Stimulated activated CD8-positive, alpha-beta memory T cell treated with anti-CD3 and anti-CD28 coated beads, Interleukin-4, amount 100 ng/mL, for 24 hours (primary cell): ENCODE measurements around the gene ARMC9.
"Not testable (repeated sequence)": the region's sequence is repeated elsewhere in the genome, so short reads cannot be mapped to it uniquely, and the experiment has no call there.

Source experiments
- DNase-seq: peaks from one replicate; pipeline ENCODE4 v3.0.0-alpha.2; 2020; ENCODE audit warnings: low read depth

The ARMC9 gene

DNA sequence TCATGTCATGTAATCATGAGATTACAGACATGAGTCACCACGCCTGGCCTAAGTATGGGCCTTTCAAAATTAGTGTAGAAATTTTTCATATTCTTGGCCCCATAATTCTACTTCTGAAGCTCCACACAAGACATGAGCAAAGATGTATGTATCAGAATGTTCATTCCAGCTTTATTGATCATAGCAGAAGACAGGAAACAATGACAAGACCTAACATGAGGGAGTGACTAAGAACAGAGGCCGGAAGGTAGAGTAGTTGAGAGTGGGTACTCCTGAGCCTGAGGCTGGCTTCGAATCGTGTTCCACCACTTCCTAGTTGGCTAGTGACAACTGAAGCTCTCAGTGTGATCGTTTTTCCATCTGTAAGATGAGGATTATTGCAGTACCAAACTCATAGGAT lies 89.3 kb downstream of the ARMC9 start:
- no peak for DNase-seq

DNA sequence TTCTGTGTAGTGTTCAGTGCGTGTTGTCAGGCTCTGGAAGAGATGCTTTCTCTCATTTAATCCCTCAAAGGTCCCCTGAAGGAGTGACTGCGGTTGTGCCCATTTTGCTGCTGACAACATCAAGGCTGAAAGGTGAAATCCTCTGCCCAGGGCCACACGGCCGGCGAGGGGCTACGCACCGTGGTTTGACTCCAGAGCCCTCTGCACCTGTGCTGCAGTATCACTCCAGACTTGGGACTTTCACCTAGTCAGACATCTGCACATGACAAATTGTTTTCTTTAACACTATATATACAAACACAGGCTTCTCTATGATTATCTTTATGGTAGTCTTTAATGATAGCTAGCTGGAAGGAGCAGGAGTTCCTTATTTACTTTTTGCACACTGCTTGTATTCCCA lies 90.2 kb downstream of the ARMC9 start:
- no peak for DNase-seq

DNA sequence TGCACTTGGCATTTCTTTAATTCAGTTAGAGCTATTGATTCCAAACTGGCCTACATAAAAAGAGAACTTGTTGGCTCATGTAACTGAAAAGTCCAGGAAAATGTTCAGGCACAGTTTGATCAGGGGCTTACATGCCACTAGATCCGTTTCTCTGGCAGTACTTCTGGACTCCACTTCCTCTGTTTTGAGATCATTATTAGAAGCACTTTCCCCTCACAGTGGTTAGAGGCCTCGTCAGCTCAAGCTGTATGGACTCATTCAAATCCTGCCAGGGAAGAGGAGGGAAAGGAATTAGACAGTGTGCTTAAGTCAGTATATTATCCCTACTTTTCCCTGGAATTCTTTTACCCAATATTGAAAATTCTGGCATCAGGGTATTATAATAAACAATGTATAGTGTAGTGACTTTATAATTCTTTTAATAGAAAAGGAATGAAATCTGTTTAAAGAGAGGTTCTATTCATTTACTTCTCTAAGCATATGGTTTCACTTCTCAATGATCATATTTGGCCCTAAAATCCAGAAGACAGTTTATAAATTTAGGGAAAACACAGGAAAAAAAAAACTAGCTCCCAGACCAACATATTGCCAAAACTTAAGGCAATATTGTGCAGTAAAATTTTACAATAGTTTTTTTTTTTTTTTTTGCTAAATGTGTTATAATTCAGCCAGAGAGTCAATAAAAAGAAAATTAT lies 92.0 kb downstream of the ARMC9 start:
- no peak for DNase-seq

DNA sequence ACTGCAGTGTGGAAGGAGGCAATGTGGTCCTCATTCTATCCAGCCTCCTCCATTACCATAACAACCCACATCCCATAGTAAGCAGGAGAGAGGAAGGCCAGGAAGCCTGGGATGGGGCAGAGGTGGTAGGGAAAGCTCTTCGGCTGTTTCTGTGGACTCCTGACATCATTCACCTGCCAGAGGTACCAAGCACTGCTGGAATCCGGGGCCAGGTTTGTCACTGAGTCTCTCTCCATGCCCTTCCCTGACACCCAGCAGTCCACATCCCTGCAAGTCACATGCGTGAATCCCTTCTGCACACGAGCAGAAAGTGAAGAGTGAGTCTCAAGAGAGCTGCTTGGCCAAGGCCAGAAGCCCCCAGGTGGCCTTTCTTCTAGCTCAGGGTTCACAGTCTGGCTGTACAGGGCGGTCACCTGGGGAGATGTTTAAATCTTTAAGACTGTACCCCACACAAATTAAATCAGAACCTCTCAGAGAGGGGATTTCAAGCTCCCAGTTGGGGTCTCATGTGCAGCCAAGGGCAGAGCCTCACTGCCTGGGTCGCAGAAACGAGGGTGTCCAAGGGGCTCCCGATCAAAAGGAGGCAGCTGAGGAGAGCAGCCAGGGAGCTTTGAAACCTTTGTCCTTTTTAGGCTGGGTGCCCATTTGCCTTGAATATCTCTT lies 94.2 kb downstream of the ARMC9 start:
- DNase-seq: no peak

DNA sequence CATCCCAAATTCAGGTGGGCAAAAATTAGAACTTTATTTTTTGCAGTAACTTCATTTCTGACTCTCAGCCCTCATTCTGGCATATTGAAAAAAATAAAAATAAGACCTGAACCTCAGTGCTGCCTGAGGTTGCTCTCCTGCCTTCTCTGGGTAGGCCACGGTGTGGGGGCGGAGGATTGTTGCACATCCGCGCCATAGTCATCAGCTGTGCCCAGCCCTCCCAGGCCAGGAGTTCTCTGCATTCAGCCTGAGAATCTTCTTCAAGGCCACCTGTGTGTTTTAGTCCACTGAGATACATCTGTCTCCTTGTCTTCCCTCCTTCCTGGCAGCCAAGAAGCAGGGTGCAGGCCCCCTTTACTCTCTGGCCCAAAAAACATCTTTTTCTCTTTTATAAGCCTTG lies 94.7 kb downstream of the ARMC9 start:
- no peak for DNase-seq

DNA sequence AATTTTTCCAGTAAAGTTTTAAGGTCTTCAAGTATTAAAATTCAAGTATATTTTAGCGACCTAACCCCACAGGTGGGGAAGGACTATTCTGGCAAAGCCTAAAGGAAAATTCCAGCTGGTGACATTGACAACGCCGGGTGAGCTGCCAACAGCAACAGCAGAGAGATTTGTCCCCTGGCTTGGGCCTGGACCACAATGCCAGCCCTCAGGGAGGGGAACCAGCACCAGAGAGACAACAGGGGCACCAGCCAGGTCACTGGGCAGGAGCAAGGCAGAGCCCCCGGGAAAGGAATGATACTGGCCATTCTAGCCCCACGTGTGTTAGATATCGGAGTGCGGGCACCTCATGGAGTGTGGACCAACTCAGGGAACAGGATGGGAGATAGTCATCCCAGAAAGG lies 95.7 kb downstream of the ARMC9 start:
- DNase-seq: no peak

DNA sequence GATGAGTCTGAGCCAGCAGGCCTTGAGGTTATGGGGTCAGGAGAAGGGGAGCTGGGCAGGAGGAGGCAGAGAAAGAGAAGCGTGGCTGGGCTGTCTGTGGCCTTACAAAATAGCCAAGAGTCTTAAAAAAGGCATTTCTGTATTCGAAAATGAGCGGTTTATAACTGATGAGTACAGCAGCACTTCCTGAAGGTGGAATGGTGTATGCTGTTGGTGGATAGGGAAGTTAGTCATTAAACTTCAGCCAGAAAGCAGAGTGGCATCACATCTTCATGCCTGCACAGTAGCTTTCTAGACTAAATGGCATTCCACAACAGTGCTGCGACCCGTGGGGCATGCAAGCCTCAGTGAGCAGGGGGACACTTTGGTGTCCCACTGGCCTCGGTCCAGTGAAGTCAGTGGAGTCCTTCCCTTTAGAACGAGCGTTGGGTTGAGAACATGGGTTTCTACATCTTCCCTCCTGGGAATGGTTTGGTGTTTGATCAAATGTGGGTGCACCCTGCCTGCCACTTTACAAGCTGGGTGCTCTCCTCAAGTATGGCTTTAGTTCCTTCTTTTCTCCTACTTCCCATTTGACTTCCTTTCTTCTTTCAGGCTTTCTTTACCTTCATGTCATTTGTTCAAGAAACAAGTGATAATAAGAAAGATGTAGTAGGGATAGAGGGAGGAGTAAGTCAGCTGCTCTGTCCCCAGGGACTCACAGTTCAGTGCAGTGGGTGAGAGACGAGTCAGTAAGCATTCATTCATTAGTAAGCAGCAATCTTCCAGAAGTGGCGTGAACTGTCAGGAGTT lies 96.3 kb downstream of the ARMC9 start:
- no peak for DNase-seq

DNA sequence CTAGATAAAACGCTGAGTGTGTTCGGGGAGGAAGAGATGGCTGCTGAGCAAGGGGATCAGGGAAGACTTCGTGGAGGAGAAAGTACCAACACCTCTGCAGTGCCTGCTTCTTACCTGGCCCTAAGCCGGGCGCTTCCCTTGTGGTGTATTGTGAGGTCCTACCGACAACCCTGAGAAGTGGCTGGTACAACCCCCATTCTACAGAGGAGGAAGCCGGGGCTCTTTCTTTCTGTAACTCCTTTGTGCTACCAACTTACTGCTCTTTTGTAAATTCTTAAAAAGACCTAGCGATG lies 96.9 kb downstream of the ARMC9 start:
- no peak for DNase-seq

DNA sequence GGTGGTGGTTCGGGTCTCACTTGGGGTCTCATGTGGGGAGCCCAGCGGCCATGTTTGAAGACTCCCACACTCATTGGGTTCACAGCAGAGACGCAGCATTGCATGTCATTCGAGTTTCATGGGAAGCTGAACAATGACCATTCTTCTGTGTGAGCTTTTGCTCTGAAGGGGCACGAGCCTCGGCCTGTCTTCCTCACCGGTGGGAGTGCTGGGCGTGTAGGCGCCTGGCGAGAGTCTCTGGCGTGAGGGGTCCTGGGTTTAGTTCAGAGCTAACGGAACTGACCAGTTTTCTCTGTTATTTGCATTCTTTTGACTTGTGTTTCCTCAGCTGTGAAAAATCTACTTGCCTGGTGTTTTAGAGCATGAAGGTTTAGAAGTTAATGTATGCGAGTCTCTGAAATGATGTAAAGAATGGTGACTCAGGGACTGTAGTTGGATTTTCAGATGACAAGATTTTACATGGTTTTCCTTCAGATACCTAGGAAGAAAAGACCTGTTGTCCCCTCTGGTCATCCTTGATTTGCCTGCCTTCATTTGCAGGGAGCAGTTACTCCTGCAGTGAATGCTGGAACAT lies 98.1 kb downstream of the ARMC9 start:
- DNase-seq: no peak

DNA sequence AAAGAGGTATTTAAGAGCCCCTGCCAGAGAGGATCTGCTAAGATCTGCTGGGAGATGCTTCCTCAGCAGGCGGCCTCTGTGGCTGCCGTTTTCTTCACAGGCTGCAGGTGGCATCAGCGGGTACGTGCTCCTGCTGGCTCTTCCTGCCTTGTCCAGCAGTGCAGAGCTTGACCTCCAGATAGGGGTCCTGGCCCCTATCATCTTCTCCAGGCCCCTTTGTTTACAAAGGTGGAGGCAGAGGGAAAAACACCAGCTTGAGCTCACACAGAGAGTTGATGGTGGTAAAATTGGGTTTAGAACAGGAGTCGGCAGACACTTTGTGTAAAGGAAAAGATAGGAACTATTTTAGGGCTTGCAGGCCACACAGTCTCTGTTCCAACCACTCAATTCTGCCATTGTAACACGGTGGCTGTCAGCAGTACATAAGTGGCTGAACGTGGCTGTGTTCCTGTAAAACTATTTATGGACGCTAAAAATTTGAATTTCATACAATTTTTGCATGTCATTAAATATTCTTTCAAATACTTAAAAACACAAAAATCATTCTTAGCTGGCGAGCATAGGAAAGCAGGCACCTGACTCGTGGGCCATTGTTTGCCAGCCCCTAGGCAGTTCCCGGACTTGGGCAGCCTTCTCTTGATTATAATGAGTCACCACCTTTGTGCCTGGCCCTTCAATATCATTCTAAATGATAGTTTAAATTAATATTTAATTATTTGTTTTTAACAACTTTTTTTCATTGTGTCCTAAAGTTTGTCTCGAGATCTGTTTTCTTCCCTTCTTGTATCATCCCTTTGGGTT lies 98.9 kb downstream of the ARMC9 start:
- no peak for DNase-seq

DNA sequence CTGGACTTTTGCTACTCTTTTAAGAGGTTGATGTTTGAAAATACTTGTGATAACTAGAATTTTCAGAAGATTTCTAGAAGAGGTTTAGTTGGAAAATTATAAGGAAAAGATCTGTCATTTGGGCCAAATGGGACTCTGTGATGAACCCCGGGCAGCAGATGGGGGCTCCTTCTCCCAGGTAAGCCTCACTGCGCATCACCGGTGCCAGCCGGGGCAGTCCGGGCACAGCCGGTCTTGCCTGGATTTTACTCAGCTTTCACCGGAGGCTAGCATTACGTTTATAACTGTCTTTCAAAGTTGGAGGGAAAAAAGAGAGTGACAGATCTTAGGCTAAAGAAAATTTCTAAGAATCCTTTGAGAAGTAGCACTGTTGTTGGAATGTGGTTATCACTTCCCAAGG lies 99.7 kb downstream of the ARMC9 start:
- no peak for DNase-seq

DNA sequence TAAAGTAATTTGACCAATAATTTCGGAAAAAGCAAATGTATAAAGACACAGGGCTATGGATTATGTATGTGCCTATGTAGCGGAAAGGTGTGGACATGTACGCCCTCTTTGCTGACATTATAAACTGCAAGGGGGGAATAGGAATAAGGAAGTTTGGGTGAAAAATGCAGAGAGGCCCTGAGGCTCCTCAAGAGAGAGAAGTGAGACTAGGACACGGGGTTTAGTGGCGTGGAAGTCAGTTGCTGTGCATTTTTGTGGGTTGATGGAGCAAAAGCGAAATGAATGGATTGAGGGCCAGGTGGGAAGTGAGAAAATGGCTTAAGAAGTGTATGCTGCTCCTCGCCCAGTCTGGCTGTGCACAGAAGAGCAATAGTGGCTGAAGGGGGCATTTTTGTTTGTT lies 100.8 kb downstream of the ARMC9 start:
- no peak for DNase-seq

DNA sequence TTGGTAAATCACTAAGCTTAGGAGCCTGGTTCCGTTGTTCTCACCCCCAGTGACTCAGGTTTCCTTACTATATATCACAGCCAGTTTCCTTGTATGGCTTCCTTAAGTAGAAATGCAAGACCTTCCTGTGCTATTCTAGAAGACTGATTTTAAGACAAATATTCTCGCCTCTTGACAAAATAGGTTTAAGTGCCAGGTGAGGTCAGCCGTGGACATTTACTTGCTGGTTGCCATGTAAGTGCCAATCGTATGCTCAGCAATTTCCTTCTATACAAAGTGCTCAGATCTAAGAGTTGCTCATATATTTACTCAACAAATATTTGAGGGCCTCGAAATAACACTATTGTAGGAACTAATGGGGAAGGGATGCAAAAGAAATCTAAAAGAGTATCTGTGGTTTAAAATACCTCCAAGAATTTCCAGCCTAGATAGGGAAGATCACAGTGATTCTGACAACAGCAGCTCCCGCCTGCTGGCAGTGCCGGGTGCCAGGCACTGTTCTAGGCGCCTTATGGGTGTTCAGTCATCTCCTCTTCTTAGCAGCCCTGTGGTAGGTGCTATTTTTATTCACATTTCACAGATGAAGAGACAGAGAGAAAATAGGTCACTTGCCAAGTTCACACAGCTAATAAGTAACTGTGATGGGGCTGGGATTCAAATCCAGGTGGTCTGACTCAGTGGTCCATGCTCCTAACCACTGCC lies 101.7 kb downstream of the ARMC9 start:
- DNase-seq: no peak

DNA sequence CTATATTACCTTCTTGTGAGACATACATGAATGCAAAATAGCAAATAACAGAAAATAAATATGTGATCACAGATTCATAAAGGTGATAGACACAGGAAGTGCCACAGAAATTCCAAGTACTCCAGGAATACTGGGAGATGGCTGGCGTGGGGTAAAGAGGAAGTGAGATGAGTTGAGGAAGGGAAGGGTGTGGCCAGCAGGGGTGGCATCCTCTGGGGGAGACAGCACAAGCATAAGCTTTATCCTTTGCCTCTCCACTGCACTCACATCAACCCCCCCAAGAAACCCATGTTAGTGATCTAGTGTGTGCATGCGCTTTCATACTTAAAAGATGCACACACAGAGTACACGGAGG lies 102.3 kb downstream of the ARMC9 start:
- no peak for DNase-seq

DNA sequence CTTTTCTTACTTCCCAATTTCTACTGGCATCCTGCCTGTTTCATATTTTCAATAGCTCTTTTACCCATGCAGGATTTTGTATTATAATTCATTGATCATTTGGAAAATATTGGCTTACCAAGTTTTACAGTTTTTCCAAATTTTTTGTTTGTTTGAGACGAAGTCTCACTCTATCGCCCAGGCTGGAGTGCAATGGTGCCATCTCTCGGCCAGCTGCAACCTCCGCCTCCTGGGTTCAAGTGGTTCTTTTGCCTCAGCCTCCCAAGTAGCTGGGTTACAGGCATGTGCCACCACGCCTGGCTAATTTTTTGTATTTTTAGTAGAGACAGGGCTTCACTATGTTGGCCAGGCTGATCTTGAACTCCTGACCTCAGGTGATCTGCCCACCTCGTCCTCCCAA lies 105.8 kb downstream of the ARMC9 start:
- DNase-seq: not testable (repeated sequence)

DNA sequence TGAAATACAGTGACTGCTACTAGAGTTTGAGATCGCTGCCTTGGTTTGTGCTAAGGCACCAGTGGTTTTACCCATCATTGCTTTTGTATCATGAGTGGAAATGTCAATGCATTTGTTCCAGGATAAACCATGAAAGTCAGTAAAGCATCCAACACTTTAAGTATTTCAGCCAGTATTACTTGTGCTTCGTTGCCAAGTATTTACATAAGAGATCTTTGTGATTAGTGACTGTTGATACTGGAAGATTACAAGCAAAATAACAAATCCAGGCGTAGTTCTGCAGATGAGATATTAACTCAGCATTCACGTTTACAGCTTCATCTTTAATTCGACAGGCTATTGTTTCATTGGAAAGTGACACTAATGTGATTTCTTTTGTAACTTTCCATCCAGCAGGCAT lies 106.8 kb downstream of the ARMC9 start:
- no peak for DNase-seq

DNA sequence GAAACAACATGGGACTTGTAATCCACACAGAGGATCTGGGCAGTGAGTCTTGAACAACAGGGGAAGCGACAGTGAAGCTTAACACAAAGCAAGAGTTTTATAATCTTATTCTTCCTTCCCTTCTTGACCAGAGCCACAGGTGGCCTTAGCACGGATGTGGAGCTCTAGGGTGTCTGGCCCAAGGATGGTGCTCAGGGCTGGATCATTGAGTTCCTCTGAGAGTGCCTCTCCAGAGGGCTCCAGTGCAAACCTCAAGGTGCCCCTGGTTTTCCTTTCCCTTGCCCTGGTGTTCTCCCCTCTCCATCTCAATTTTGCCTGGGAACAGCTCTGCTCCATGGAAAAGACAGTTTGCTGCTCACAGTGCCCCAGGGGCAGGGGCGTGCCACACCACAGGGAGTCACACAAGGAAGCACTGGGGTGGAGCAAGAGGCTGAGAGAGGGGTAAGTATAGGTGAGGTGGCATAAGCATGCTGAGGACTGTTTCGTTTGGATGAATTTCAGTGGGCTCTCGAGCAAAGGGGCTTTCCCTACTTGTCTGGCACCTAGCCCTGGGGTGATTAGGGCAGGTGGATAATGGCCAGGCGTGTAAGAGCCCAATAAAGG lies 108.5 kb downstream of the ARMC9 start:
- DNase-seq: no peak

DNA sequence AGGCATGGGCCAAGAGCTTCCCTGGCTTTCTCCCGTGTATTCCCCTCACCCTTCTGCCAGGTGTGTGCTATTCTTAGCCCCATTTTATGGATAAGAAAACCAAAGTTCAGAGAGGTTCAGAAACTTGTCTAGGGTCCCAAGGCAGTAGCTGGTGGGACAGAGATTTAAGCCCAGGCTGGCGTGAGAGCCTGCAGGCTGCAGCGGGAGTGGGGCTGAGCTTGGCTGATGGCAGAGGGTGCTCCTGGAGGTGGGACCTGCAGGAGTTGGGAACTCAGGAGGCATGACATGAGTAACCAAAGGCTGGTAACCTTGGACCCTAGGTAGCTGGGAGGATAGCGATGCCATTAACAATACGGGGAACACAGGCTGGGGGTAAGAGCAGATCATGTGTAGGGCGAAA lies 109.8 kb downstream of the ARMC9 start:
- DNase-seq: no peak

DNA sequence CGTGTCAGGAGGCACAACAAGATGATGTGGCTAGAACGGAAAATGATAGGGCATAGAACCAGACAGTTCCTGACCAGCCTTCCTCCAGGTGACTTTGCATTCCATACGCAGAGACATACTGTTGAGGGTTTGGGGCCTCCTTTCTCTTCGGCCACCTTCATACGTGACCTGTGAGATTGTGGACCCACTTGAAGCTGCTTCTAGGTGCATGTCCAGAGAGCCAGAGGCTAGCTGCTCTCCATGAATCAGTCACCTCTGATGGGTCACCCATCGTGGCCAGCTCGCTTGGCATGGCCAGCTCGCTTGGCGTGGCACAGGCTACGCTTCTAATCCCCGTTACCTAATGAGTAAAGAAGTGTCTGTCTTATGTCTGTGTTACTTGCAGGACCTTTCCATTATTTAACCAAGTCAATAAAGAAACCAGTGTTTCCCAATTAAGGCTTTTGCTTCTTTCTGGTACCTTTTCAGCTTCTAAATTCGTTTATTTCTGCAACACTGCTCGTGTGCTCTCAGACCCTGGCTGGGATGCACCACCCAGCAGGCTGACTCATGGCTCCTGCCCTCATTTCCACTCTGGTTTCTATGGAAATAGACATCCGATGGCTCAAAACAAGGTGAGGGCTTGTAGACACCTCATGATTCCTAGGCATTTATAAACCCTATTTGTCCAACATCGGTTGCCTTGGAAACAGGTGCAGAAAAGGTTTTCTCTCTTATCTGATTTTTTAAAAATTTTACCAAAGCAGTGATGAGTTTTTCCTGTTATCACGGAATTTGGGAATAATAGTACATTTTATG lies 110.4 kb downstream of the ARMC9 start:
- DNase-seq: no peak

DNA sequence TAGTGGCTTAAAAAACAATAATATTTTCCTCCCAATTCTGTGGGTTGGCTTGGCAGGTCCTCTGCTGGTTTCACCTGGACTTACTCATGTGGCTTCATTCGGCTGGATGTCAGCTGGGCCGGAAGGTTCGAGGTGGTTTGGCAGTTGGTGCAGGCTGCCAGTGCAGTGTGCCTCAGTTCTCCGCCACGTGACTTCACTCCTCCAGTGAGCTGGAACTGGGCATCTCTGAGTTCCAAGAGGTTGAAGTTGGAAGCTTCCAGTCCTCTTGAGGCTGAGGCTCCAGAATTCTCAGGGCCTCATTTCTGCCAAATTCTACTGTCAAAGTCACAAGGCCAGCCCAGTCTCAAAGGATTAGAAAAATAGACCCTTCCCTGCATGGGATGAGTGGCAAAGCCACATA lies 113.6 kb downstream of the ARMC9 start:
- DNase-seq: no peak

DNA sequence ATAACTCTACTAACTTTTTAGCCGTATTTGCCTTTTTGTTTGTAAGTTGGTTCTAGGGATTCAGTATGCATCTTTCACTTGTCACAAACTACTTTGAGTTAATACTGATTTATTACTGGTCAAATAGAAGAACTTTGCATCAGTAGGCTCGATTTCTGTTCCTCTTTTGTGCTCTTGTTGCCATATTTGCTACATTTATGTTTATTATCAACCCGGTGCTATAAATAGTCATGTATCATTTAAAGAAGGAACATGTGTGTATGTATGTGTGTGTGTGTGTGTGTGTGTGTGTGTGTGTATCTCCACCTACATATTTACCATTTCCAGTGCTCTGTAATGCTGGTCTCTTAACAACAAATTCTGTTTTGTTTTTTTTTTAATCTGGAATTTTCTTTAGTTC lies 117.5 kb downstream of the ARMC9 start:
- DNase-seq: no peak
